ENCODE measurements around the gene ANKRD55. TPM values are rescaled to one million over a fixed set of nuclear protein-coding genes. Genes with fewer than 3 reads are reported as not detected.

Gene ANKRD55
- total and polyA plus RNA-seq, 2 of the 8 experiments (the other 6 are each of a cell fraction or from before 2014, with no cell fraction given), result not detected

DNA sequence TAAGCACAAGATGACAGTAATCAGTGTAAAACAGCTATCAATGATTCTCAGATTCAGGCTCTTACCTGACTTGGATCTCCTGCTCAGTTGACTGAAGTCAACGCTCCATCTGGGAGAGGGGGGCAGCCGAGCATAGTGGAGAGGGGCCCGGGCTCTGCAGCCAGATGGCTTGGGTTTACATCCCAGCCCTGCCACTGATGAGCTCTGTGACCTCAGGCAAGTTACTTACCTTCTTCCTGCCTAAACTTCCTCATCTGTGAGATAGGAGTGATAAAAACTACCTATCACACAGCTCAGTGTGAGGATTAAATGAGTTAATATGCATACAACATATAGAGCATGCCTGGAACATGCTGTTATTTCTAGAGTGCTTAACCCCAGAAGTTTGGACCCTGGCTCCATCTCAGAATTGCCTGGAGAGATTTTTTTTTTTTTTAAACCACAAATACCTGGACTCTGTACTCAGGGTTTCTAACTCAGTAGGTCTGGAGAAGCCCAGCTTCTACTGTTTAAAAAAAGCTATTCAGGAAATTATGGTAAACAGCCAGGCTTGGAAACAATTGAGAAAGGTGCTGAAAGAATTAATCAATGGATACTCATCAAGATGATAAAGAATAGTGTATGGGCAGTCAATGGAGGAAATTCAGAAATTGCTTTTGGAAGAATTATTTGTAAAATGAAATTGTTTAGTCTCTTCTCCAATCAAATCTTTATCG is 72.2 kb downstream of the ANKRD55 start:
- Histone ChIP-seq H3K36me3 (ENCODE audit: control insufficient read depth in 2 of 4, insufficient read depth in 4 of 4, low read length in 3 of 4) (no peaks in the 10 kb centered on the region), H4K20me1 (replicated peaks in 1 of 2; ENCODE audit: control insufficient read depth in 1 of 2, insufficient read depth in 2 of 2, low read length in 2 of 2) (no peaks in the 10 kb centered on the region), H2BK20ac (ENCODE audit: low read length) (no peak overlapping the region), H2AFZ (ENCODE audit: low read length) (no peak overlapping the region), H3K27ac (ENCODE audit: low read depth, low read length) (no peak overlapping the region), H4K8ac (ENCODE audit: extremely low read depth, insufficient read depth, low read length) (no peak overlapping the region), H2BK5ac (ENCODE audit: low read depth, low read length) (no peak overlapping the region), H4K91ac (replicated peaks; ENCODE audit: insufficient read length, low read length) (no peak overlapping the region), H3K18ac (ENCODE audit: extremely low read depth, low read length) (no peak overlapping the region), H3K79me2 (ENCODE audit: control insufficient read depth in 1 of 2, insufficient read depth in 2 of 2, low read length in 2 of 2) (no peaks in the 10 kb centered on the region), H3K79me1 (ENCODE audit: low read depth, low read length) (no peaks in the 10 kb centered on the region), H2BK120ac (replicated peaks; ENCODE audit: low read depth, low read length) (no peak overlapping the region), H3K56ac (replicated peaks; ENCODE audit: insufficient read length, low read depth, low read length) (no peak overlapping the region), H3K4me1 (replicated peaks in 1 of 4; ENCODE audit: control insufficient read depth in 3 of 4, insufficient read depth in 4 of 4, low read length in 3 of 4) (peaks cover 0 to 5% (median 2%) of the 10 kb centered on the region in 4 experiments; a peak in 4 of 7 replicates), H2BK12ac (ENCODE audit: low read depth, low read length) (no peak overlapping the region), H3K14ac (ENCODE audit: insufficient read length) (no peak overlapping the region), H3K4ac (replicated peaks; ENCODE audit: insufficient read length, low read depth, low read length) (no peak overlapping the region), H3K23me2 (ENCODE audit: low read depth, low read length) (no peaks in the 10 kb centered on the region), H3K27me3 (replicated peaks in 1 of 4; ENCODE audit: control insufficient read depth in 3 of 4, extremely low read depth in 1 of 4, insufficient read depth in 3 of 4, low read length in 3 of 4) (peaks cover 0 to 4% (median 0%) of the 10 kb centered on the region in 4 experiments; a peak in 2 of 7 replicates), H4K5ac (ENCODE audit: insufficient read length, low read depth, low read length) (no peak overlapping the region), H2AK5ac (ENCODE audit: low read depth, low read length) (no peak overlapping the region), H3K23ac (ENCODE audit: insufficient read length) (no peak overlapping the region), H3K4me3 (ENCODE audit: extremely low read depth in 1 of 4, insufficient read depth in 2 of 4, low read depth in 3 of 4, low read length in 4 of 4) (no peak overlapping the region), H3K9me3 (ENCODE audit: insufficient read depth in 2 of 2, low read depth in 1 of 2, low read length in 1 of 2) (no peaks in the 10 kb centered on the region), H3K4me2 (ENCODE audit: insufficient read depth in 1 of 2, low read depth in 2 of 2, low read length in 2 of 2) (no peak overlapping the region), H2BK15ac (ENCODE audit: low read length) (no peak overlapping the region), H3K9ac (replicated peaks in 1 of 4; ENCODE audit: extremely low read depth in 1 of 4, low read depth in 3 of 4, low read length in 3 of 4) (no peak overlapping the region)
- DNase-seq (ENCODE audit: low read depth in 1 of 2, low spot score in 2 of 2) (no peak), FAIRE-seq (no peak)
- TF ChIP-seq TEAD4 (IDR thresholded peaks at IDR 0.05; ENCODE audit: low read depth, low read length), result no peak
- no peak for TF ChIP-seq BACH1 (IDR thresholded peaks at IDR 0.05; ENCODE audit: low read length)
- no peak for TF ChIP-seq POLR2AphosphoS5 (IDR thresholded peaks at IDR 0.05; ENCODE audit: low read depth, low read length)
- no peak for TF ChIP-seq FOSL1 (IDR thresholded peaks at IDR 0.05; ENCODE audit: insufficient read depth, low read depth, low read length)
- TF ChIP-seq CHD1 (IDR thresholded peaks at IDR 0.05; ENCODE audit: low read depth, low read length), result no peak
- TF ChIP-seq TCF12 (IDR thresholded peaks at IDR 0.05; ENCODE audit: low read depth, low read length), result no peak
- TF ChIP-seq CTBP2 (IDR thresholded peaks at IDR 0.05; ENCODE audit: borderline replicate concordance, insufficient read depth, insufficient read length, low read length), result no peak
- no peak for TF ChIP-seq CBX5 (IDR thresholded peaks at IDR 0.05; ENCODE audit: low read depth, low read length)
- TF ChIP-seq KDM5A (IDR thresholded peaks at IDR 0.05; ENCODE audit: low read length), result no peak
- 92% methylated on average over 4 of the region's 4 CpGs; no CpG with 5 or more reads in 1 of the 2 experiments for WGBS, 2 experiments (ENCODE audit: extremely low coverage in 1 of 2, insufficient coverage in 1 of 2, insufficient read length in 1 of 2, insufficient replicate concordance in 2 of 2, low coverage in 1 of 2, low lambda C conversion rate in 2 of 2, missing lambda C conversion rate in 1 of 2)
- ChIA-PET CTCF (ENCODE audit: partially characterized antibody) (interaction anchor here (0.6 to 1.4 kb wide), 3 partner anchors 171 to 275 kb away, joined by 3 to 5 read pairs (median 4); no protein-coding TSS in a partner anchor), POLR2A (ENCODE audit: partially characterized antibody) (no interaction called here)
